OCI-LY1 (cell line): ENCODE measurements around the gene CHCHD6.

Experiments used
- H2AFZ ChIP-seq: fragments of 200-600 bp; sonication (generic), shearing (Covaris generic); 2 replicates; pipeline ENCODE4 v1.6.0; 2014; ENCODE audit warnings: antibody characterized with exemption, mild to moderate bottlenecking, low read length
- H3F3A ChIP-seq: fragments of 200-600 bp; sonication (generic), shearing (Covaris generic); 2 replicates; pipeline ENCODE4 v1.6.0; 2014; ENCODE audit warnings: mild to moderate bottlenecking, antibody characterized with exemption, low read length, moderate library complexity; ENCODE audit not compliant: insufficient read depth
- H3K27ac ChIP-seq: fragments of 200-600 bp; sonication (generic); 2 replicates; pipeline ENCODE4 v1.5.1; 2014; ENCODE audit warnings: low read length, mixed run types, mild to moderate bottlenecking, low read depth; ENCODE audit not compliant: poor library complexity, severe bottlenecking
- H3K27me3 ChIP-seq: fragments of 200-600 bp; sonication (generic); 2 replicates; pipeline ENCODE4 v1.6.0; 2014; ENCODE audit warnings: antibody characterized with exemption, mild to moderate bottlenecking, low read length, moderate library complexity; ENCODE audit not compliant: insufficient read depth
- H3K36me3 ChIP-seq: fragments of 200-600 bp; sonication (generic); 2 replicates; pipeline ENCODE4 v1.6.1; 2014; ENCODE audit warnings: mild to moderate bottlenecking, antibody characterized with exemption, low read length, moderate library complexity, mixed read lengths; ENCODE audit not compliant: insufficient read depth
- H3K4me1 ChIP-seq: fragments of 200-600 bp; sonication (generic); 2 replicates; pipeline ENCODE4 v1.5.1; 2014; ENCODE audit warnings: mild to moderate bottlenecking, low read length, moderate library complexity; ENCODE audit not compliant: insufficient read depth, severe bottlenecking
- H3K4me2 ChIP-seq: fragments of 200-600 bp; sonication (generic), shearing (Covaris generic); 2 replicates; pipeline ENCODE4 v1.6.1; 2014; ENCODE audit warnings: low read length
- H3K4me3 ChIP-seq: fragments of 200-600 bp; sonication (generic); 2 replicates; pipeline ENCODE4 v1.5.1; 2014; ENCODE audit warnings: low read length, low read depth, mild to moderate bottlenecking, mixed read lengths; ENCODE audit not compliant: poor library complexity, severe bottlenecking
- H3K79me2 ChIP-seq: fragments of 200-600 bp; shearing (Covaris generic); 2 replicates; pipeline ENCODE4 v1.6.1; 2016; ENCODE audit warnings: mixed run types, low read length, mixed read lengths; ENCODE audit not compliant: insufficient read depth
- H3K9ac ChIP-seq: fragments of 200-600 bp; sonication (generic), shearing (Covaris generic); 2 replicates; pipeline ENCODE4 v1.6.1; 2014; ENCODE audit warnings: mild to moderate bottlenecking, low read length, mixed read lengths
- H3K9me2 ChIP-seq: fragments of 200-600 bp; sonication (generic), shearing (Covaris generic); 2 replicates; pipeline ENCODE4 v1.6.1; 2014; ENCODE audit warnings: low read depth, mild to moderate bottlenecking, low read length, mixed read lengths
- H3K9me3 ChIP-seq: fragments of 200-600 bp; shearing (Covaris generic); 2 replicates; pipeline ENCODE4 v1.6.1; 2014; ENCODE audit warnings: low read length, mixed read lengths
- H4K20me1 ChIP-seq: fragments of 200-600 bp; sonication (generic), shearing (Covaris generic); 2 replicates; pipeline ENCODE4 v1.6.0; 2016; ENCODE audit warnings: mild to moderate bottlenecking, low read length; ENCODE audit not compliant: insufficient read depth
- CTCF ChIP-seq: fragments of 200-600 bp; sonication (generic), shearing (Covaris generic); IDR thresholded peaks from 2 replicates; pipeline ENCODE4 v1.5.1; 2017; ENCODE audit warnings: mild to moderate bottlenecking, antibody characterized with exemption, low read length, moderate library complexity, mixed read lengths
- EZH2 ChIP-seq: fragments of 200-600 bp; sonication (generic), shearing (Covaris generic); IDR thresholded peaks from 2 replicates; pipeline ENCODE4 v1.8.0; 2017; ENCODE audit warnings: borderline replicate concordance, mixed run types, mild to moderate bottlenecking, antibody characterized with exemption, low read length, moderate library complexity, mixed read lengths

Gene CHCHD6

GRCh38 chr3:127006781-127007436 is 302.9 kb downstream of the CHCHD6 start:
- no peaks in the 10 kb centered on the region for H3K36me3 ChIP-seq
- H3K4me3 ChIP-seq = no peak overlapping the region
- H3K27me3 ChIP-seq = no peaks in the 10 kb centered on the region
- H3K9me2 ChIP-seq = no peaks in the 10 kb centered on the region
- H2AFZ ChIP-seq = no peak overlapping the region
- H3K9ac ChIP-seq = no peak overlapping the region
- no peaks in the 10 kb centered on the region for H4K20me1 ChIP-seq
- no peaks in the 10 kb centered on the region for H3K79me2 ChIP-seq
- no peaks in the 10 kb centered on the region for H3K4me1 ChIP-seq
- no peaks in the 10 kb centered on the region for H3K9me3 ChIP-seq
- no peak overlapping the region for H3K27ac ChIP-seq
- H3F3A ChIP-seq = no peaks in the 10 kb centered on the region
- no peak for TF ChIP-seq EZH2
- no peak for TF ChIP-seq CTCF
- H3K4me2 ChIP-seq = no peak overlapping the region

DNA sequence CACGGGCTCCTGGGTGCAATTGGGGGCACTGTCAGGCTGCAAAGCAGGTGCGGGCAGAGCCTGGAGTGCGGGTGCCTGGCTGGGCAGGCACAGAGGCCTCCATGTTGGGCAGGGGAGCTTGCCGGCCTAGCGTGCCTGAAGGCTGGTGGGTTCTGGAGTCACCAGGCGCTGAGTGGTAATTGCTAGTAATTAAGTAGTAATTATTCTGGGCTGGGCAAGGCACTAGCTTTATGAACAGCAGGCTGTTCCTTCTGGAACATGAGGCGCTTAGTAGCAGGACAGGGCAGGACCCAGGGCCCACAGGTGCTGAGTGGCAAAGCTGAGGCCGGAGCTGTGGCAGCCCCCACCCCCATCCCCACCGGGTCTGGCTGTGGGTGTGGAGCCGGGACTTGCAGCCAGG is 304.2 kb downstream of the CHCHD6 start:
- H3K9me2 ChIP-seq = no peaks in the 10 kb centered on the region
- no peak overlapping the region for H3K4me2 ChIP-seq
- no peaks in the 10 kb centered on the region for H3K36me3 ChIP-seq
- no peaks in the 10 kb centered on the region for H3K79me2 ChIP-seq
- no peak overlapping the region for H3K9ac ChIP-seq
- TF ChIP-seq EZH2 (no peak), CTCF (no peak)
- H3K4me1 ChIP-seq = no peaks in the 10 kb centered on the region
- H3F3A ChIP-seq = no peaks in the 10 kb centered on the region
- H3K27me3 ChIP-seq = no peaks in the 10 kb centered on the region
- no peaks in the 10 kb centered on the region for H4K20me1 ChIP-seq
- H3K27ac ChIP-seq = no peak overlapping the region
- no peak overlapping the region for H3K4me3 ChIP-seq
- no peaks in the 10 kb centered on the region for H3K9me3 ChIP-seq
- no peak overlapping the region for H2AFZ ChIP-seq

- Histone ChIP-seq H3K27me3 (no peaks in the 10 kb centered on the region), H3K4me2 (no peak overlapping the region), H3K4me3 (no peak overlapping the region), H3K9me3 (no peaks in the 10 kb centered on the region), H3K9ac (no peak overlapping the region), H3K79me2 (no peaks in the 10 kb centered on the region), H3F3A (no peaks in the 10 kb centered on the region), H4K20me1 (no peaks in the 10 kb centered on the region), H3K9me2 (no peaks in the 10 kb centered on the region), H2AFZ (no peak overlapping the region), H3K36me3 (no peaks in the 10 kb centered on the region), H3K27ac (no peak overlapping the region), H3K4me1 (no peaks in the 10 kb centered on the region)
- TF ChIP-seq CTCF (no peak), EZH2 (no peak)
Observed at GRCh38 chr3:127009531-127009930, 305.5 kb downstream of the CHCHD6 start.
